ENCODE results near the gene F9.
"Not testable (repeated sequence)": the region's sequence is repeated elsewhere in the genome, so short reads cannot be mapped to it uniquely, and the experiment has no call there.

F9 gene

DNA sequence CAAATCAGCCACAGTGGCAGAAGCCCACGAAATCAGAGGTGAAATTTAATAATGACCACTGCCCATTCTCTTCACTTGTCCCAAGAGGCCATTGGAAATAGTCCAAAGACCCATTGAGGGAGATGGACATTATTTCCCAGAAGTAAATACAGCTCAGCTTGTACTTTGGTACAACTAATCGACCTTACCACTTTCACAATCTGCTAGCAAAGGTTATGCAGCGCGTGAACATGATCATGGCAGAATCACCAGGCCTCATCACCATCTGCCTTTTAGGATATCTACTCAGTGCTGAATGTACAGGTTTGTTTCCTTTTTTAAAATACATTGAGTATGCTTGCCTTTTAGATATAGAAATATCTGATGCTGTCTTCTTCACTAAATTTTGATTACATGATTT is at the start of gene F9:
Gene F9, plus strand, starts transcription at position 190 of the 400 bp plus-strand sequence. Its CDS starts 26 bp downstream, at position 216.
- DNase-seq (ENCODE audit: low read depth), result no peak

DNA sequence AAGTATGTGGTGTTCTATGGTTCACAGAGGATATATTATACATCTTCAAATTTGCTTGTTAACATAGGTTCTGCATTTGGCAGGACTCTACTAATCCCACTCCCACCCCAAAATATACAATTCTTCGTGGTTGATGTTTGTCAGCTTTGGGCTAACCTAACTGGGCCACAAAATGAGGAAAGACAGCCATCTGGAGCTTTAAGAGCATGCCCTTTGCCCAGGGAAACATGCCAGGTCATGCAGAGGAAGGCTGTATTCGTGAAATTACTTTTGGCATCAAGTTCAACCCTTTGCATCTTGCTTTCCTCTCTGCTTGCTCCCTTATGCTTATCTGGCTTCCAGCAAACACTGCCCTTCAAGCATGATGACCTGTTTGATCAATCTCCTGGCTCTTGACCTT is 46.8 kb upstream of the F9 start:
- no peak for DNase-seq (ENCODE audit: low read depth)

DNA sequence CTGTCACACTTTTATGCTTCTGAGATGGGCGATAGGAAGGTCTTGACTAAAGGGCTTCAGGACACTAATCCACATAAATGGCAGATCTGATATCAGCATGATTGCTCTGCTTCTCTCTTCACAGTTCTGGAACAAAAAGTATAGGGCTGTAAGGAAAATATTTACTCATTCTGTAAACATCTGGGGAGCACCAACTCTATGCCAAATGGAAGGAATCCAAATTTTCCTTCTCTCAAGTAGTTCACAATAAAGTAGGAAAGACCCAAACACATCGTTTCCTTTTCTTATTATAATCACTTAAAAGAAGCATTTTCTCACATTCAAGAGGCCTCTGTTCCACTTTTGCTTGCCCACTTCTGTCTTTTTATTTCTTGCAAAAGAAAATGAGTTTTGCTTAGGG is 45.9 kb upstream of the F9 start:
- no peak for DNase-seq (ENCODE audit: low read depth)

DNA sequence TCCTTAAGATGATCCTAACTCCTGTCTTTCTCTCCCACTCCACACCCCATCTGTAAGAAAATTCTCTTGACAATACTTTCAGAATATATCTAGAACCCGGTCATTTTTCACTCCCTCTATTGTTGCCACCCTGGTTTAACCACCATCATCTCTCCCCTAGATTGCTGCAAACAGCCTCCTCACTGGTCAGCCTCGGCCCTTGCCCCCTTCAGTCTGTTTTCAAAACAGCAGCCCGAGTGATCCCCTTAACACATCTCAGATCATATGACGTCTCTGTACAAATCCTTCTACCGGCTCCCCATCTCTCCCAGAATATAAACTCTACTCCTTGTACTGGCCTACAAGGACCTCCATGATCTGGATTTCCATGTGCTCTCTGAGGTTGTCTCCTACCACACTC is 35.2 kb upstream of the F9 start:
- no peak for DNase-seq (ENCODE audit: low read depth)

DNA sequence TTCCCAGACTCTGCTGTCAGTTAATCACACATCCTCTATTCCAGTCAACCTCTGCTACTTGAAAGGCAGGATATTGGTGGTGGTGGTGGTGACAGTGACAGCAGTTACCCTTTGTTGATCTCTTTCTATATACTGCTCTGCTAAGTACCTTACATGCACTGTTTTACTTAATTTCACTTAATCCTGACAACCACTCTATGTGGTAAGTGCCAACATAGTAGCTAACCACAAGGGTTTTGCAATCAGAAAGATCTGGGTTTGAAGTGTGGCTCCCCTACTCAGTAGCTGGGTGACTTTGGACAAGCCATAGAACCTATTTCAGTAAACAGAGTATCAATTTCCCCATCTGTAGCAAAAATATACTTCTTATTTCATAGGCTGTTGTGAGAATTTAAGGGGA is 24.2 kb upstream of the F9 start:
- no peak for DNase-seq (ENCODE audit: low read depth)

DNA sequence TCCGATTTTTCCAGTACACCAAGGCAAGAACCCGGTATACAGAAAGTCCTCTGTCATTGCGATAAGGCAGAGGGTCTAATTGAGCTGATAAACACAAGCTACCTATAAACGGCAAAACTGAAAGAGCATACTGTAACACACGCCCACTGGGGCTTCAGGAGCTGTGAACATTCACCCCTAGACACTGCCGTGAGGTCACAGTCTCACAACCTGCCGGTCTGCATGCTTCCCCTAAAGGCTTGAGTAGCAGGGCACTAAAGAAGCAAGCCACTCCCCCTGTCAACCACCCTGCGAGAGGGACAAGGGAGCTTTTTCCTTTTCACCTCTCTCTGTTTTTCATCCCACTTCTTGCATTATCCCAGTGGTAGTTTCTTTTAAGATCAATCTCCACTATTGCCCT is 22.4 kb upstream of the F9 start:
- no peak for DNase-seq (ENCODE audit: low read depth)

DNA sequence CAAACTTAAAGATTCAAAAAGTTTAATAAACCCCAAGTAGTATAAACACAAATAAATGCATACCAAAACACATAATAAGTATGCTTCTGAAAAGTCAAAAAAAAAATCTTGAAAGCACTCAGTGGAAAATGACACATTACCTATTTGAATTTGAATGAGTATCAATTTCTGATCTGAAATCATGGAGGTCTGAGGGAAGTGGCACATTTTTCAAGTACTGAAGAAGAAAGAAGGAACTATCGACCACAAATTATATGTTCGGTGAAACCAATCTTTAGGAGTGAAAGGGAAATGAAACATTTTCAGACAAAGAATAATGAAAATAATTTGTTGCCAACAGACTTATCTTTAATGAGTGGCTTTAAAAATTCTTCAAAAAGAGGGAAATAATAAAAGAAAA is 12.1 kb upstream of the F9 start:
- DNase-seq (ENCODE audit: low read depth), result no peak

DNA sequence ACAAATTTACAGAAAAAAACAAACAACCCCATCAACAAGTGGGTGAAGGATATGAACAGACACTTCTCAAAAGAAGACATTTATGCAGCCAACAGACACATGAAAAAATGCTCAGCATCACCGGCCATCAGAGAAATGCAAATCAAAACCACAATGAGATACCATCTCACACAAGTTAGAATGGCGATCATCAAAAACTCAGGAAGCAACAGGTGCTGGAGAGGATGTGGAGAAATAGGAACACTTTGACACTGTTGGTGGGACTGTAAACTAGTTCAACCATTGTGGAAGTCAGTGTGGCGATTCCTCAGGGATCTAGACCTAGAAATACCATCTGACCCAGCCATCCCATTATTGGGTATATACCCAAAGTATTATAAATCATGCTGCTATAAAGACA is 1.7 kb upstream of the F9 start:
- not testable (repeated sequence) for DNase-seq (ENCODE audit: low read depth)

DNA sequence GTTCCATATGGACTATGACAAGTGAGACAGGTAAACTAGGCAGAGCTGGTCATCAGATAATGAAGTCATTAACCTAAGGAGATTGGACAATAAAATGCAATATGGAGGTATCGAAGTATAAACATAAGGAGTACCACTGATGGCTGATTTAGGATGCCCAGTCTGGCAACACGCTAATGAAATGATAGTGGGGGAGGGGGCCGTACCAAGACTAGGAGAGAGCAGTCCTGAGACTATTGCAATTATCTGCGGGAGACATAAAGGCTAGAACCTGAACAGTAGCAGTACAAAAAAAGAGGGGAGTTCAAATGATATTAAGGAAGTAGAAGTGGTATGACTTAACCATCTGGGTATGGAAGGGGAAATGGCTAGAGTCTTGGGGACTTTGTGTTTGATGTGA is 2.3 kb downstream of the F9 start:
- no peak for DNase-seq (ENCODE audit: low read depth)

DNA sequence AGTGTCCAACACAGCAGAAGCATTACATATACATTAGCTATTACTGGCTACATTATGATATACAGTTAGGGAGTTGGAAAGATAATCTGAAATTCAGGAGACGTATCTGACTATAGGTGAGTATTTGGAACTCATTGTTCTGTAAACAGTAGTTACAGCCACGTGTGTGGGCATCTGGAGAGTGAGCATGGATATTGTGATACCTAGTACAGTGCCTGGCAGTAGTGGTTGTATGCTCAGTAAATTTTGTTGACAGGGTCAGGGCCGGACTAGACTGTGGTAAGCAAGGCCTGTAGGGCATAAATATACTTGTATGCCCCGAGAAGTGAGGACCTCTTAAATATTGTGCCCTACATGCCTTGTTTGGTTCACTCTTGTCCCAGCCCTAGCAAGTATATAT is 2.9 kb downstream of the F9 start:
- DNase-seq (ENCODE audit: low read depth), result no peak

DNA sequence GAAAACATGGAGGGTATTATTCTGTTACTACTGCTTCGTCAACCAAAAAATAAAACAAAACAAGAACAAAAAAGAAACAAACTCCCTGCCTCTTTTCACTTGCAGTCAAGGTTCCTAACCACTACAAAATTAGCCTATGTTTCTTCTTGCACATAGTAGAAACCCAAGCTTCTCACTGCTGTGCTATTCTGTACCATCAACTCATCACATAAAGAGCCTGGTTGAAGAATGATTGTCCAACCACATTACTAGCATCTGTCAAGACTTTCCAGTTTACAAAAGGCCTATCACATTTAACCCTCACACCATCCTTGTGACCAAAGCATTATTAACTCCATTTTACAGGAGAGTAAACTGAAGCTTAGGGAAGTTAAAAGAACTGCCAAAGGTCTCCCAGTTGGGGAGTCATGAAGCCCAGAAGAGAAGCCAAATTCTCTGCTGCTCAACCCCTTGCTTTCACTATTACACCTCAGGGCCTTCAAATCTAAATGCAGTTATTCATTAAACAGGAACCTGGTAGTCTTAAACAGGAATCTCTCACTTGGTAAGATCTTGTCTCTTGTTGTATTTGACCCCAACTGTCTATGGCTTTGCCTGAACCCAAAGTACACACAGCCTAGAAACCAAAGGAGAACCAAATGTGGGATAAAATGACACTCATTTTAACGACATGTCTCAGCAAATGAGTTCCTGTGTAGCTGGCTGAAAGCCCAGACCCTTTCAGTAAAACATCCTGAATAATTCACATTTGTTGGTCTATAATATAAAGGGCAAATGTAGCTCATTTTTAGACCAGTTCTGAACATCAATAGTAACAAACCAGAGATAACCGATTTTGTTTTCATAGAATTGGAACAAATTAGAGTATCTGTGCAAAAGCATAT is 8.6 kb downstream of the F9 start:
- DNase-seq (ENCODE audit: low read depth), result no peak

DNA sequence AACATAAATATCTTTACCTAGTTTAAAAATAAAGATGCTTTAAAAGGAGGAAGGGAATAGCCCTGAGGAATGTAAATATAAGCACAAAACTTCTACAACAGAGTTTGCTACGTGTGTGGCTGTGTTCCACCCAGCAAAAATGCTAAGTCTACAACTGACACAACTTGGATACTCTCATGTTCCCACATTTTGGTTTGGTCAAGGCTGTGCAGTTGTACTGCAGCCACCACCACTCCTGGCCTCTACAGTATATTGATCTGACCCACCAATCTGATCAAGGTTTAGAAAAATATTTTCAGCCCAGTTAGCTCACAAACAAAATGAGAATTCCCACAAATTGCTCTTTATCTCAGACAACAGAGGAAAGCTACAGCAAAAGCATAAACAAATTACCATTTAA is 12.1 kb downstream of the F9 start:
- no peak for DNase-seq (ENCODE audit: low read depth)

DNA sequence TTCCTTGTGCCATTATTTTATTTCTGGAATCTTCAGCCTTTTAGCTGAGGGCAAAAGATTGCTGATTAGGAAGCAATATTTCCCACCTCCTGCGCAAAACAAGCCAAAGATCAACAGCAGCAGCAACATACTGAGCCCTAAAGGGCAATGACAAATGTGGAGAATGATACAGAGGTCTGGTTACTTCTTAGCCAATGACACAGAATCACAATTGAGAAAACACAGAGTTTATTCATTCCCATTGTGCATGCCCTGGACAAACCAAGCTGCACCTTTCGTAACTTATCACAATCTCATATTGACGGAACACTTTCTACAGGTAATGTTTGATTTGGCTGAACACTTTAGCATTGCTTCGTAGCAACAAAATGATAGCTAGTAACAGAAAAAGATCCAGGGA is 13.4 kb downstream of the F9 start:
- no peak for DNase-seq (ENCODE audit: low read depth)

DNA sequence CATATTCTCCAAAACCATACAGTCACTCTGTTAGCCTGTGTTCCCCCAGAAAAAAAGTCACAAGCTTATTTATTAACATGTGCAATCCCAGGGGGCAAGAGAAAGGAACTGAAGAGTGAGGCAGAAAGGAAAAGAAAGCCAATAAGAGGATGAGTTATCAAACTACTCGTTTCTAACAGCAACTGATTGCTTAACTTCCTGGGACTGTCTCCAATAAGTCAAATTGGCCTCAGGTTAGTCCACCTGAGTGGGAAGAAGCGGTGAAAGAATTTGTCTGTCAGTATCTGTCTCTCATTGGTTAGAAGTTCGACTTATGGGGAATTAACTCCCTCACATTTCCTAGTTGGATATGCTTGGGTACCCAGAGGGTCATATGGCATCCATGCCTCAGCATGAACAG is 14.1 kb downstream of the F9 start:
- no peak for DNase-seq (ENCODE audit: low read depth)

DNA sequence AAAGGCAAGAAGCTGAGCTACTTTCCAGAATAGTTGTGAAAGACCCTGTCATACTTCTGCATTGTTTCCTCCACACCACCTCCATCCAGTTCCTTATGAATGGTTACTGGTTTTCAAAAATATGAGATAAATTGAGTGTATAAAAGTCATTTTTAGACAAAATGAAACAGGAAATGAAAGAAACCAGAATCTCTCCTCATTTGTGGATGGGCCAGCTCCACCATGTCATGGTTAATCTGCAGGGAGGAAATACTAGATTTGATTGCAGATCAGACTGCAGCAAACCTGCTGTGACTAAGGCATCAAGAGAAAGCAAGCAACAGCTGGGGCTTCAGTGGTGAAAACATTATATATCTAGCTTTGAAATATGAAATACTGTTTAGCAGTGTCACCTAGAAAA is 23.8 kb downstream of the F9 start:
- DNase-seq (ENCODE audit: low read depth), result no peak

DNA sequence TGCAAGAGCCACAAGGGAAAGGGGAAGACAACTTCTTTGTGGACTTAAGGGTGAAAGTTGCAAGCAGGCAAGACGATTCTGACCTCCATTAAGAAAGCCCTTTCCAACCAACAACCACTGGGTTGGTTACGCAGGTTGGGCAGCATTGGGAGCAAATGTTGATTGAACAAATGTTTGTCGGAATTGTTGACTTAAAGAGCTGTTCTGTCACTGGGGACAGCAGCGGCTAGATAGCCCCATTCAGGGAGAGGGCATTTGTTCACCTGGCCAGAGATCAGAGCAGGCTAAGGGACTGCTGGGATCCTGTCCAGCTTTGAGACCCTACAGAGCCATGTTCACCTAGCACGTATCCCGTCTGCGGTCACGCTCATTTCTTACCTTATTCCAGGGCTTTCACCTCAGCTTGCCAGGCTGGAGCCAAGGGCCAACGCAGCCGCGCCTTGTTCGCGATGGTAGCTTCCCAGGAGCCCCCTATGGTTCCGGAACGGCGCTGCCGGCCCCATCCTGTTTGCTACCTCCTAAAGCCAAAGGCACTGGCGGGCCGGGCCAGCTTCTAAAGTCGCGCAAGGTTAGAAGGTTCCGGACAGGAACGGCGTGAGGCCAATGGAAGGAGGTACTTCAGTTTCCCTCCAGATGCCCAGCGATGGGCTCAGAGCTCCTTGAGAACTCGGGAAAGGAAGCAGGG is 24.6 kb downstream of the F9 start:
- no peak for DNase-seq (ENCODE audit: low read depth)

DNA sequence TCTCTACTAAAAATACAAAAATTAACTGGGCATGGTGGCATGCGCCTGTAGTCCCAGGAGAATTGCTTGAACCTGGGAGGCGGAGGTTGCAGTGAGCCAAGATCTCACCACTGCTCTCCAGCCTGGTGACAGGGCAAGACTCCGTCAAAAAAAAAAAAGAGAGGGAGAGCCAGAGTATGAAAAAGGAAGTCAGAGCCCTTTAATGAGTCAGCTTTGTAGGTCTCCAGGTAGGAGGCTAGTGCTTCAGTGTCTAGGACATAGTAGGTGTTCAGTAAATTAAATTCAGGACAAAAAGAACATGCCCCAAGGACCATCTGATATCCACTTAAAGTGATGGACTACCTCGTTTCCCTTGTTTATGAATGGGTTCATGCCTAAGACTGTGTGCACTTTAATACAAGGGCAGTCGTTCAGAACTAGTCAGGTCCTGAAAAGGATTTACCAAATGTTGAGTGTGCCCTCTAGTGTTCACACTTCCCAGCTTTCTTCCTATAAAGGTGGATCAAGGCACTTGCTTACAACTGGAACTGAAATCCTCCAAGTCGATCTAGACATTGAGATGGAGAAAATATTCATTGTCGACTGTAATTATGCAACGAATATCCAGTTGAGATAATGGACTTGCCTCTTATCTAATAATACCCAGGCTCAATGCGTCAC is 29.0 kb downstream of the F9 start:
- DNase-seq (ENCODE audit: low read depth), result peak; percentile 63

DNA sequence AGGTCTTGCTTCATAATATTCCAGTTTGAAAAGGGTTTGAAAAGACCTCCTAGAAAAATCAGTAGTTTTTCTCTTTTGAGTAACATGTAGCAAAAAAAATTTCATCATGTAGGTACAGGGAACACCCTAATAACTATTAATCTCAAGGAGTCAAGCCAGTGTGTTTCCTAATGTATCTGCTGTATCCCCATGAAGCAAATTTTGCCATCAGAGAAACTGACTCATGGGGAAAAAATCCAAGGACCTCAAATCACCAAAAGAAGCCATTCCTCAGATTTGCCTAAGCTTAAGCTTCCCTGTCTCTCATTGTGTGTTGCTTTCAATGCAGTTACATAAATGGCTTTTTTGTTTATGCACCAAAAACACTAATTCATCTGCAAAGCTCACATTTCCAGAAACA is 29.7 kb downstream of the F9 start:
- DNase-seq (ENCODE audit: low read depth), result peak; percentile 8

DNA sequence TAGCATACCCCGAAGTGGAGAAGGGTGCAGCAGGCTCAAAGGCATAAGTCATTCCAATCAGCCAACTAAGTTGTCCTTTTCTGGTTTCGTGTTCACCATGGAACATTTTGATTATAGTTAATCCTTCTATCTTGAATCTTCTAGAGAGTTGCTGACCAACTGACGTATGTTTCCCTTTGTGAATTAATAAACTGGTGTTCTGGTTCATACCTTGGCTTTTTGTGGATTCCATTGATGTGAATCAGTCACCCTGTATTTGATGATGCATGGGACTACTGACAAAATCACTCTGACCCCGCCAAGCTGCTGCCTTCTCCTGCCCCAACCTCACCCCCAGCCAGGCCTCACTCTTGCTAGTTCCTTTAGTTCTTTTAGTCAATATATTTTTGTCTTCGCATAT is 32.7 kb downstream of the F9 start:
- peak; percentile 2 for DNase-seq (ENCODE audit: low read depth)

DNA sequence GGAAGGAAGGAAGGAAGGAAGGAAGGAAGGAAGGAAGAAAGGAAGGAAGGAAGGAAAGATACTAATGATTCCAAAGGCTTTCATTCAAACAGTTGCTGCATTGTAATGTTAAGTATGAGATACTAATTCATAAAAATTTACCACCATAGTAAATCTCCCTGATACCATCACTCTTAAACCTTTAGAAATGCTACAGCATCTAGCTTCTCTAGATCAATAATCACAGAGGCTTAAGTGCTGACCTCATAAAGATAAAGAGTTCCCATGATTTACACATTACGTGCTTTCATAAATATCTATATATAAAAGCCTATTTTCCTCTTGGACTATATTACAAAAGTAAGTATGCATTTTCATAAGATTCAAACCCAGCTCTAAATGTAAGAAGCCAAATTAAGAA is 36.4 kb downstream of the F9 start:
- no peak for DNase-seq (ENCODE audit: low read depth)

DNA sequence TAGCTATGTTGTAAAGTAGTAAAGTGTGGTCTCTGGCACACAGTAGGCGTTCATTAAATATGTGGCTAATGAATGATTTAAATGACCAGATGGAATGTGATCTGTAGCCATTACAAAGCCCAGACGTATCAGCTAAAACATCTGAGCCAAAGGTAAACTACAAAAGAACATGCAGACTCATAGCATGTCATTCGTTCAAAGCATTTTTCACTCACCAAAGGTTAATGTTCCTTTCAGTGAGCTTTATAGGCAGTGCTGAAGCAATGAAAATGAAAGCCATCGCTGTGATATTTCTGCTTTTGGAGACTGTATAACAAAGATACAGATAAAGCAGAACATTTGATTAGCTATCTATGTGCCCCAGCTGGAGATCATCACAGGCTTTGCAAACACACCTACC is 50.5 kb downstream of the F9 start:
- peak; percentile 3 for DNase-seq (ENCODE audit: low read depth)

DNA sequence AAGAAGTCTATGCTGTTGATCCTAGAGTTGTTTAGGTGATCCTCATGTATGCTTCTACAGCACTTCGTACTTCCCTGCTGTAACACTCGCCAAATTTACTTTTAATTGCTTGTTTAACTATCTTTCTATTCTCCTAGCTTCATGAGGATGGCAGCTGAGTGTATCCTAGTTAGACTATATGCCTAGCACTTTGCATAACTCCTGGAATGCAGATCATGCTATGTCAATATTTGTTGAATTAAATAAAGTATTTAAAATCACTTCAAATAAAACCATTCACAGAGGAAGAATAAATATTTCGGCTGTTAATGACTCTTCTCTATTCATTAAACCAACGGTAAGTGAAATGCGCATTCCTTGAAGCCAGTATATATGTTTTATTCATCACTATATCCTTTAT is 55.1 kb downstream of the F9 start:
- no peak for DNase-seq (ENCODE audit: low read depth)

DNA sequence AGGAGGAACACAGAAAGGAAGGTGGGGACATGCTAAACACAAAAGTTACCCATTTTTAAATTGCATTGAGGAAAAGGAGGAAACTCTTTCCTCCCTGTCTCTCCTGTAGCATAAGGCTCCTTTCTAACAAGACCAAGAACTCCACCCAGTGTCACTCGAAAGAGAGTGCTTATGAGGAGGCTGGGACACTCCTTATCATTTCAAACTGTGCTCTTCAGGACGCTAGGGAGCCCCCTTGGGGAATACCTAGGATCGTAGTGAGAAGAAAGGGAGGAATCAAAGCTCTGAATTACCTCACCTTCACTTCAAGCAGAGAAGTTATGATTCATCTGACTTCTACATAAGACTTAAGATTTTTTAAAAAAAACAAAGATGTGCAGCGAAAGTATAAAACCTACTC is 65.5 kb downstream of the F9 start:
- no peak for DNase-seq (ENCODE audit: low read depth)

All from iris pigment epithelial cell (primary cell).